Hepatocyte (in vitro differentiated cells): ENCODE measurements around the gene TAB3. TPM values are rescaled to one million over a fixed set of nuclear protein-coding genes. Genes with fewer than 3 reads are reported as not detected.
A peak's percentile ranks its signal among the peaks of the same experiment; 100 is the strongest.

Source experiments
- DNase-seq: peaks from one replicate; pipeline ENCODE4 v3.0.0-alpha.2; 2016; ENCODE audit warnings: low spot score
- H2AFZ ChIP-seq: fragments of 200-600 bp; sonication (generic); 2 replicates; pipeline ENCODE4 v1.6.0; 2016; ENCODE audit warnings: antibody characterized with exemption, mild to moderate bottlenecking
- H3K27ac ChIP-seq: fragments of 200-600 bp; sonication (generic); 2 replicates; pipeline ENCODE4 v1.5.1; 2016; ENCODE audit warnings: mild to moderate bottlenecking
- H3K27me3 ChIP-seq: fragments of 200-600 bp; sonication (generic); 2 replicates; pipeline ENCODE4 v1.6.1; 2016
- H3K36me3 ChIP-seq: fragments of 200-600 bp; sonication (generic); replicated peaks from 2 replicates; pipeline ENCODE4 v1.5.1; 2016; ENCODE audit warnings: low read depth; ENCODE audit not compliant: insufficient read depth
- H3K4me1 ChIP-seq: fragments of 200-600 bp; sonication (generic); 2 replicates; pipeline ENCODE4 v1.5.1; 2016; ENCODE audit warnings: mild to moderate bottlenecking, moderate library complexity; ENCODE audit not compliant: insufficient read depth
- H3K4me2 ChIP-seq: fragments of 200-600 bp; sonication (generic); 2 replicates; pipeline ENCODE4 v1.6.0; 2016
- H3K4me3 ChIP-seq: fragments of 200-600 bp; sonication (generic); 2 replicates; pipeline ENCODE4 v1.5.1; 2016; ENCODE audit warnings: mild to moderate bottlenecking
- H3K79me2 ChIP-seq: fragments of 200-600 bp; sonication (generic); 2 replicates; pipeline ENCODE4 v1.6.0; 2017; ENCODE audit warnings: mild to moderate bottlenecking
- H3K9me2 ChIP-seq: fragments of 200-600 bp; sonication (generic); replicated peaks from 2 replicates; pipeline ENCODE4 v1.6.0; 2017; ENCODE audit warnings: mild to moderate bottlenecking; ENCODE audit not compliant: insufficient read depth
- H3K9me3 ChIP-seq: fragments of 200-600 bp; sonication (generic); 2 replicates; pipeline ENCODE4 v1.5.1; 2016; ENCODE audit warnings: low read depth, mild to moderate bottlenecking
- H4K20me1 ChIP-seq: fragments of 200-600 bp; sonication (generic); 2 replicates; pipeline ENCODE4 v1.6.0; 2016; ENCODE audit warnings: mild to moderate bottlenecking; ENCODE audit not compliant: insufficient read depth, poor library complexity, severe bottlenecking
- CTCF ChIP-seq: fragments of 200-600 bp; sonication (generic); IDR thresholded peaks from 2 replicates; pipeline ENCODE4 v1.5.1; 2016; ENCODE audit warnings: antibody characterized with exemption, mild to moderate bottlenecking; ENCODE audit not compliant: poor library complexity
- EZH2 ChIP-seq: fragments of 200-600 bp; sonication (generic); IDR thresholded peaks from 2 replicates; pipeline ENCODE4 v1.6.1; 2016; ENCODE audit warnings: antibody characterized with exemption, mild to moderate bottlenecking, borderline replicate concordance
- EZH2phosphoT487 ChIP-seq: fragments of 200-600 bp; sonication (generic); IDR thresholded peaks from one replicate; pipeline ENCODE4 v1.6.1; 2018; ENCODE audit warnings: antibody characterized with exemption, mild to moderate bottlenecking, low read depth, moderate library complexity; ENCODE audit not compliant: unreplicated experiment, severe bottlenecking
- WGBS: methylation state at CpG from one replicate; pipeline ENCODE4 v1.1.6; 2016; ENCODE audit warnings: low lambda C conversion rate; ENCODE audit errors: missing lambda C conversion rate; 5-methylcytosine and 5-hydroxymethylcytosine counted together
- polyA plus RNA-seq: library from polyadenylated mRNA; unstranded; fragments of >200 nt; fragmentation: Nextera tagmentation; extraction: Ambion mirVana; gene quantifications from 2 replicates; pipeline ENCODE4 v1.2.1, GENCODE V29; 2016
- total RNA-seq: library from RNA; depleted of rRNA; stranded (reverse); fragments of >200 nt; gene quantifications from 2 replicates; pipeline ENCODE4 v1.2.3, GENCODE V29; 2014

The TAB3 gene
- total and polyA plus RNA-seq, 2 experiments from 2014 or later = 18.9 to 79.1 TPM

- no peaks in the 10 kb centered on the region for H3K9me2 ChIP-seq
- H3K9me3 ChIP-seq = no peaks in the 10 kb centered on the region
- no peak overlapping the region for H3K4me3 ChIP-seq
- H3K79me2 ChIP-seq = no peaks in the 10 kb centered on the region
- no peak for DNase-seq
- no peaks in the 10 kb centered on the region for H4K20me1 ChIP-seq
- H3K27ac ChIP-seq = no peak overlapping the region
- H2AFZ ChIP-seq = no peak overlapping the region
- no peaks in the 10 kb centered on the region for H3K4me1 ChIP-seq
- 61% methylated on average over 5 of the region's 5 CpGs for WGBS
- no peaks in the 10 kb centered on the region for H3K27me3 ChIP-seq
- TF ChIP-seq CTCF = no peak
- TF ChIP-seq EZH2 = no peak
- TF ChIP-seq EZH2phosphoT487 = no peak
- no peaks in the 10 kb centered on the region for H3K36me3 ChIP-seq
- no peak overlapping the region for H3K4me2 ChIP-seq
These were observed 9.8 kb upstream of the TAB3 start for GRCh38 chrX:30898886-30899285.

- no peak overlapping the region for H3K4me3 ChIP-seq
- 51% methylated on average over 2 of the region's 2 CpGs for WGBS
- H3K27me3 ChIP-seq = no peaks in the 10 kb centered on the region
- no peaks in the 10 kb centered on the region for H3K36me3 ChIP-seq
- H3K4me1 ChIP-seq = no peaks in the 10 kb centered on the region
- no peak for DNase-seq
- H3K9me2 ChIP-seq = no peaks in the 10 kb centered on the region
- no peak overlapping the region for H2AFZ ChIP-seq
- no peak overlapping the region for H3K27ac ChIP-seq
- no peaks in the 10 kb centered on the region for H4K20me1 ChIP-seq
- TF ChIP-seq EZH2phosphoT487 = no peak
- H3K4me2 ChIP-seq = no peak overlapping the region
- no peaks in the 10 kb centered on the region for H3K9me3 ChIP-seq
- no peaks in the 10 kb centered on the region for H3K79me2 ChIP-seq
These were observed 6.3 kb upstream of the TAB3 start for GRCh38 chrX:30895370-30895769.

- Histone ChIP-seq H3K9me2 (no peaks in the 10 kb centered on the region), H3K9me3 (no peaks in the 10 kb centered on the region), H4K20me1 (no peaks in the 10 kb centered on the region), H3K27ac (peak overlapping the region; percentile 74), H3K79me2 (peaks cover 2% of the 10 kb centered on the region), H3K27me3 (no peaks in the 10 kb centered on the region), H3K4me2 (no peak overlapping the region), H3K36me3 (no peaks in the 10 kb centered on the region), H3K4me1 (no peaks in the 10 kb centered on the region), H3K4me3 (no peak overlapping the region), H2AFZ (no peak overlapping the region)
- TF ChIP-seq EZH2 (no peak), CTCF (no peak), EZH2phosphoT487 (no peak)
- no peak for DNase-seq
- 56% methylated on average over 4 of the region's 4 CpGs for WGBS
These were observed 4.2 kb upstream of the TAB3 start for GRCh38 chrX:30893206-30893605.

DNA sequence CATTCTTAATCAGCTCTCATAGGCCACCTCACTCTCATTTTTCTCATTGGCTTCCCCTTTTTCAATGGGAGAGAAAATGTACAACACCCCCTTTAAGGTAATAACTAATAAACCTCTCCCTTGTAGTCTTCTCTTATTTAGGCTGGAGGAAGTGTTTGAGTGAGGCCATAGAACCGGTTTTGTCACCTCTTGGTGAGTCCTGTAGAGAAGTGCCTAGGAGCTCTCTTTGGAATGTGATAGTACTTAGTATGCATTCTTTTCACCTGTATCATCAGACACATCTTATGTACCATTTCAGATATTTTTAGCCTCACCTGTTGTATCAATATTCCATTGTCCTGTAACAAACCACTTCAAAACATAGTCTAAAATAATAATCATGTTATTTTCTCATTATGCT lies 3.5 kb upstream of the TAB3 start:
- Histone ChIP-seq H3K4me2 (no peak overlapping the region), H2AFZ (no peak overlapping the region), H3K4me1 (no peaks in the 10 kb centered on the region), H4K20me1 (peaks cover 5% of the 10 kb centered on the region), H3K27me3 (no peaks in the 10 kb centered on the region), H3K9me3 (no peaks in the 10 kb centered on the region), H3K9me2 (no peaks in the 10 kb centered on the region), H3K4me3 (no peak overlapping the region), H3K27ac (peak overlapping the region; percentile 80), H3K36me3 (no peaks in the 10 kb centered on the region), H3K79me2 (peaks cover 8% of the 10 kb centered on the region)
- 35% methylated on average over 1 of the region's 1 CpG for WGBS
- DNase-seq = peak; percentile 24
- no peak for TF ChIP-seq EZH2
- no peak for TF ChIP-seq CTCF
- TF ChIP-seq EZH2phosphoT487 = no peak
